HepG2 (cell line): ENCODE data around the gene NARF. TPM values are rescaled to one million over a fixed set of nuclear protein-coding genes. Genes with fewer than 3 reads are reported as not detected.

ENCODE experiments used
- ATAC-seq: fragments of 200-7000 bp; cut with Tn5 transposase; 3 replicates; pipeline ENCODE4 v1.9.1; 2020; ENCODE audit warnings: mild to moderate bottlenecking, moderate library complexity
- BruUV-seq: library from RNA; stranded (reverse); fragments of 400-500 nt; replicated peaks from 2 replicates; lab custom pipeline; 2021; lab: Mats Ljungman, UMichigan
- CTCF ChIA-PET: fragments of 300-600 bp; formaldehyde crosslinking; extraction: SDS; loops from one replicate; lab custom pipeline; 2021; ENCODE audit warnings: low total read pairs, inconsistent platforms, low intra/inter-chr PET ratio; lab: Yijun Ruan, JAX
- POLR2A ChIA-PET: fragments of 350-600 bp; sonication (Branson Sonifier 250); formaldehyde crosslinking; loops from one replicate; lab custom pipeline; 2020; ENCODE audit warnings: antibody characterized with exemption, inconsistent platforms; lab: Yijun Ruan, JAX
- DNase-seq: peaks from one replicate; pipeline ENCODE4 v3.0.0-alpha.2; 2015; ENCODE audit warnings: low spot score
- FAIRE-seq: peaks from 3 replicates; lab custom pipeline; 2011; peaks lifted over from hg19 to GRCh38; lab: Jason Lieb, UNC
- H2AFZ ChIP-seq: one replicate; pipeline ENCODE4 v1.6.1; 2011; ENCODE audit warnings: low read length, inconsistent platforms
- H3K27ac ChIP-seq: fragments of 300-600 bp; 3 replicates; pipeline ENCODE4 v1.8.0; 2011; ENCODE audit warnings: mixed run types, mild to moderate bottlenecking, mixed read lengths, low read length, inconsistent platforms; ENCODE audit not compliant: insufficient read depth; ENCODE audit errors: extremely low read length
- H3K27me3 ChIP-seq, 2 experiments: fragments of 200-600 bp in 1 of 2; 2 replicates in 1 of 2; 3 replicates in 1 of 2; pipeline versions ENCODE4 v1.6.0 to v1.8.0; 2011; ENCODE audit warnings: low read length in 2 of 2, mild to moderate bottlenecking in 2 of 2, moderate library complexity in 2 of 2, inconsistent platforms in 1 of 2; ENCODE audit not compliant: insufficient read depth in 2 of 2, control insufficient read depth in 1 of 2
- H3K36me3 ChIP-seq, 2 experiments: fragments of 200-600 bp in 1 of 2; replicated peaks in 1 of 2; 2 replicates in 1 of 2; 3 replicates in 1 of 2; pipeline versions ENCODE4 v1.5.1 to v1.8.0; 2011; ENCODE audit warnings: low read length in 2 of 2, inconsistent platforms in 1 of 2; ENCODE audit not compliant: insufficient read depth in 2 of 2, control insufficient read depth in 1 of 2
- H3K4me1 ChIP-seq: 2 replicates; pipeline ENCODE4 v1.5.1; 2012; ENCODE audit warnings: low read length, inconsistent platforms; ENCODE audit not compliant: insufficient read depth
- H3K4me2 ChIP-seq: 2 replicates; pipeline ENCODE4 v1.6.0; 2011; ENCODE audit warnings: low read depth, low read length, inconsistent platforms
- H3K4me3 ChIP-seq, 3 experiments: fragments of 200-600 bp in 1 of 3; sonication (generic), shearing (Covaris generic) in 1 of 3; replicated peaks in 1 of 3; 2 replicates each; pipeline ENCODE4 v1.5.1; 2011 to 2016; ENCODE audit warnings: low read length in 3 of 3, inconsistent platforms in 2 of 3, low read depth in 2 of 3, mild to moderate bottlenecking in 2 of 3, control low read depth in 1 of 3, mixed read lengths in 1 of 3; ENCODE audit not compliant: insufficient read depth in 1 of 3
- H3K79me2 ChIP-seq: one replicate; pipeline ENCODE4 v1.6.1; 2011; ENCODE audit warnings: low read length, inconsistent platforms; ENCODE audit not compliant: insufficient read depth
- H3K9ac ChIP-seq: 2 replicates; pipeline ENCODE4 v1.6.0; 2011; ENCODE audit warnings: mild to moderate bottlenecking, low read depth, low read length, inconsistent platforms; ENCODE audit not compliant: insufficient read depth
- H3K9me3 ChIP-seq: 2 replicates; pipeline ENCODE4 v1.5.1; 2012; ENCODE audit warnings: mild to moderate bottlenecking, low read length
- H4K20me1 ChIP-seq: 2 replicates; pipeline ENCODE4 v1.6.0; 2011; ENCODE audit warnings: inconsistent platforms, mild to moderate bottlenecking, low read length, moderate library complexity; ENCODE audit not compliant: insufficient read depth
- ARID4A ChIP-seq: sonication (generic); formaldehyde crosslinking; IDR thresholded peaks from 2 replicates; pipeline ENCODE4 v1.5.0; 2020; ENCODE audit warnings: mild to moderate bottlenecking, missing genetic modification reagents, borderline replicate concordance
- ASH2L ChIP-seq: fragments of 300-600, 200-600 bp; sonication (generic); IDR thresholded peaks from 2 replicates; pipeline ENCODE4 v1.7.0; 2017; ENCODE audit warnings: low read depth, mild to moderate bottlenecking, moderate library complexity, mixed read lengths, low read length; ENCODE audit not compliant: insufficient read length
- BRCA1 ChIP-seq: sonication (generic); formaldehyde crosslinking; IDR thresholded peaks from 2 replicates; pipeline ENCODE4 v1.4.0; 2020; ENCODE audit warnings: missing genetic modification reagents
- CCDC6 ChIP-seq: sonication (generic); formaldehyde crosslinking; IDR thresholded peaks from 2 replicates; pipeline ENCODE4 v1.8.1; 2022; ENCODE audit warnings: mild to moderate bottlenecking, missing genetic modification reagents, moderate library complexity
- KAT2B ChIP-seq: fragments of 150-350 bp; IDR thresholded peaks from 2 replicates; pipeline ENCODE4 v1.6.1; 2014; ENCODE audit warnings: low read depth, low read length, borderline replicate concordance
- MYNN ChIP-seq: sonication (generic); formaldehyde crosslinking; IDR thresholded peaks from 2 replicates; pipeline ENCODE4 v1.4.0; 2020; ENCODE audit warnings: mild to moderate bottlenecking, low read depth, missing genetic modification reagents
- NR1H2 ChIP-seq: sonication (generic); formaldehyde crosslinking; IDR thresholded peaks from 2 replicates; pipeline ENCODE4 v1.8.1; 2022; ENCODE audit warnings: low read depth, missing genetic modification reagents, borderline replicate concordance
- PHB2 ChIP-seq: fragments of 450-650 bp; IDR thresholded peaks from 2 replicates; pipeline ENCODE4 v1.6.1; 2018; ENCODE audit not compliant: partially characterized antibody
- RBM22 ChIP-seq: fragments of 200-400 bp; formaldehyde crosslinking; optimal IDR thresholded peaks from 2 replicates; pipeline ENCODE3; 2017; ENCODE audit warnings: mild to moderate bottlenecking, low read length, moderate library complexity
- RORA ChIP-seq: sonication (generic); formaldehyde crosslinking; IDR thresholded peaks from 2 replicates; pipeline ENCODE4 v1.5.0; 2020; ENCODE audit warnings: mild to moderate bottlenecking, missing genetic modification reagents, moderate library complexity
- SCMH1 ChIP-seq: sonication (generic); formaldehyde crosslinking; IDR thresholded peaks from 2 replicates; pipeline ENCODE4 v1.9.0; 2021; ENCODE audit warnings: missing genetic modification reagents, mild to moderate bottlenecking, borderline replicate concordance
- SP1 ChIP-seq, 2 experiments: fragments of 450-650 bp in 1 of 2; sonication (generic) in 1 of 2; formaldehyde crosslinking in 1 of 2; IDR thresholded peaks; 2 replicates each; pipeline versions ENCODE4 v1.4.0 to v1.6.1; 2016 to 2020; ENCODE audit warnings: missing genetic modification reagents in 1 of 2
- TCF12 ChIP-seq, 2 experiments: fragments of 450-650 bp in 1 of 2; sonication (generic) in 1 of 2; formaldehyde crosslinking in 1 of 2; IDR thresholded peaks; 2 replicates each; pipeline versions ENCODE4 v1.6.1 to v1.8.0; 2017 to 2022; ENCODE audit warnings: antibody characterized with exemption in 1 of 2, mild to moderate bottlenecking in 1 of 2, missing genetic modification reagents in 1 of 2, moderate library complexity in 1 of 2
- ZBTB42 ChIP-seq: sonication (generic); formaldehyde crosslinking; IDR thresholded peaks from 2 replicates; pipeline ENCODE4 v1.5.0; 2020; ENCODE audit warnings: mild to moderate bottlenecking, missing genetic modification reagents
- ZNF34 ChIP-seq: sonication (generic); formaldehyde crosslinking; IDR thresholded peaks from 2 replicates; pipeline ENCODE4 v1.4.0; 2020; ENCODE audit warnings: mild to moderate bottlenecking, missing genetic modification reagents, borderline replicate concordance
- ZNF501 ChIP-seq: sonication (generic); formaldehyde crosslinking; IDR thresholded peaks from 2 replicates; pipeline ENCODE4 v1.5.1; 2020; ENCODE audit warnings: mild to moderate bottlenecking, moderate library complexity, missing genetic modification reagents
- ZNF556 ChIP-seq: sonication (generic); formaldehyde crosslinking; IDR thresholded peaks from 2 replicates; pipeline ENCODE4 v1.4.0; 2020; ENCODE audit warnings: mild to moderate bottlenecking, missing genetic modification reagents, borderline replicate concordance
- WGBS: methylation state at CpG from one replicate; pipeline ENCODE4 v1.1.6; 2017; ENCODE audit warnings: low lambda C conversion rate; 5-methylcytosine and 5-hydroxymethylcytosine counted together
- in situ Hi-C: cut with HindIII; loops from 2 replicates; pipeline ENCODE4 v1.10.0; 2017; ENCODE audit warnings: low pct_unique_long_range_greater_than_20kb; ENCODE audit not compliant: extremely low pct_ligation_motif_present
- intact Hi-C: fragments of 100-400 bp; cut with micrococcal nuclease; formaldehyde crosslinking; loops from one replicate; pipeline ENCODE4 v1.10.0; 2022; ENCODE audit not compliant: unreplicated experiment
- polyA plus RNA-seq, 8 experiments: library from polyadenylated mRNA; depleted of rRNA in 3 of 8; stranded (reverse) in 7 of 8; unstranded in 1 of 8; fragments of >200 nt; fragmentation: Illumina TruSeq in 4 of 8; extraction: Trizol in 4 of 8; gene quantifications; 2 replicates each; pipeline versions ENCODE4 v1.2.1 to v1.2.3, GENCODE V29; 2011 to 2016; ENCODE audit warnings: low read depth in 4 of 8, missing spikeins in 1 of 8, mixed read lengths in 1 of 8; ENCODE audit not compliant: insufficient read depth in 1 of 8
- total RNA-seq, 5 experiments: library from RNA; depleted of rRNA; stranded (reverse); fragments of >200 nt; fragmentation: Illumina TruSeq; extraction: Trizol; gene quantifications; 2 replicates each; pipeline ENCODE4 v1.2.3, GENCODE V29; 2016; ENCODE audit warnings: low read depth in 1 of 5
- TF ChIP-seq, protein P1 (sequence below): sonication (generic); formaldehyde crosslinking; IDR thresholded peaks from 2 replicates; pipeline ENCODE4 v1.4.0; 2020; ENCODE audit warnings: mild to moderate bottlenecking, missing genetic modification reagents

NARF gene
- total and polyA plus RNA-seq, 2 of the 13 experiments (the other 11 are each of a cell fraction or from before 2014, with no cell fraction given), result 61.1 to 144 TPM

DNA sequence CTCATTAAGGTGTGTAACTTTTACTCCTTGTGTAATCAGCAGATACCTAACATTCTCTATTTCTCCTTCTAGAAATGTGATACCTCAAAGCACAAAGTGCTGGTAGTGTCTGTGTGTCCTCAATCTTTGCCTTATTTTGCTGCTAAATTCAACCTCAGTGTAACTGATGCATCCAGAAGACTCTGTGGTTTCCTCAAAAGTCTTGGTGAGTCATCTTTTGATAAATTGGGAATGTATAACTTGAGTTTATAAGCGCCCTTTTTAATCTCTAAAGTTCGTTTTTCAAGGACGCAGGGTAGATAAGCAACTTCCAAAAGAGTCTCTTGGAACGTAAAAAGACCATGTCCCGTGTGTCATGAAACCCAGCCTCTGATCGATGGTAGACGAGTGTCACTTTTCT, 10.2 kb downstream of the NARF start:
- H3K4me2 ChIP-seq, result no peak overlapping the region
- DNase-seq, result no peak
- intact Hi-C loops, result no loop called here
- no peak for TF ChIP-seq ZBTB42
- TF ChIP-seq ASH2L, result no peak
- no peak for TF ChIP-seq SP1 (IDR thresholded peaks at IDR 0.05)
- no peak for TF ChIP-seq SP1 (CRISPR knock-in tag; IDR thresholded peaks at IDR 0.05)
- TF ChIP-seq ZNF34 (CRISPR knock-in tag), result no peak
- no peak for TF ChIP-seq KAT2B
- TF ChIP-seq CCDC6, result no peak
- TF ChIP-seq RORA, result no peak
- no peak for TF ChIP-seq ZNF556 (CRISPR knock-in tag)
- no peak for TF ChIP-seq SCMH1 (CRISPR knock-in tag)
- TF ChIP-seq NR1H2 (CRISPR knock-in tag), result no peak
- no peak for TF ChIP-seq RBM22
- TF ChIP-seq ZNF501 (CRISPR knock-in tag), result no peak
- no peak for TF ChIP-seq MYNN
- TF ChIP-seq ARID4A (CRISPR knock-in tag), result no peak
- TF ChIP-seq, protein P1, sequence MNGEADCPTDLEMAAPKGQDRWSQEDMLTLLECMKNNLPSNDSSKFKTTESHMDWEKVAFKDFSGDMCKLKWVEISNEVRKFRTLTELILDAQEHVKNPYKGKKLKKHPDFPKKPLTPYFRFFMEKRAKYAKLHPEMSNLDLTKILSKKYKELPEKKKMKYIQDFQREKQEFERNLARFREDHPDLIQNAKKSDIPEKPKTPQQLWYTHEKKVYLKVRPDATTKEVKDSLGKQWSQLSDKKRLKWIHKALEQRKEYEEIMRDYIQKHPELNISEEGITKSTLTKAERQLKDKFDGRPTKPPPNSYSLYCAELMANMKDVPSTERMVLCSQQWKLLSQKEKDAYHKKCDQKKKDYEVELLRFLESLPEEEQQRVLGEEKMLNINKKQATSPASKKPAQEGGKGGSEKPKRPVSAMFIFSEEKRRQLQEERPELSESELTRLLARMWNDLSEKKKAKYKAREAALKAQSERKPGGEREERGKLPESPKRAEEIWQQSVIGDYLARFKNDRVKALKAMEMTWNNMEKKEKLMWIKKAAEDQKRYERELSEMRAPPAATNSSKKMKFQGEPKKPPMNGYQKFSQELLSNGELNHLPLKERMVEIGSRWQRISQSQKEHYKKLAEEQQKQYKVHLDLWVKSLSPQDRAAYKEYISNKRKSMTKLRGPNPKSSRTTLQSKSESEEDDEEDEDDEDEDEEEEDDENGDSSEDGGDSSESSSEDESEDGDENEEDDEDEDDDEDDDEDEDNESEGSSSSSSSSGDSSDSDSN (CRISPR knock-in tag), result no peak
- no peak for TF ChIP-seq PHB2
- no peak for TF ChIP-seq TCF12 (IDR thresholded peaks at IDR 0.05)
- no peak for TF ChIP-seq TCF12 (CRISPR knock-in tag; IDR thresholded peaks at IDR 0.05)
- no peak for TF ChIP-seq BRCA1 (CRISPR knock-in tag)
- TF ChIP-seq, all 625 proteins: peak for 0
- ATAC-seq, result no peak
- ChIA-PET CTCF (no interaction called here), POLR2A (no interaction called here)
- Histone ChIP-seq H2AFZ (no peak overlapping the region), H3K4me1 (no peaks in the 10 kb centered on the region), H3K27ac (no peak overlapping the region), H3K79me2 (no peaks in the 10 kb centered on the region), H3K9ac (no peak overlapping the region), H4K20me1 (no peaks in the 10 kb centered on the region), H3K36me3 (peaks cover 27 to 66% of the 10 kb centered on the region in 2 experiments), H3K9me3 (no peaks in the 10 kb centered on the region), H3K4me3 (no peak overlapping the region), H3K27me3 (no peaks in the 10 kb centered on the region)
- in situ Hi-C loops, result no loop called here
- WGBS, result 95% methylated on average over 7 of the region's 7 CpGs
- no TSS peak for BruUV-seq
- peak; percentile 43 for FAIRE-seq
